Astrocyte (in vitro differentiated cells and primary cell): ENCODE measurements around the gene C1orf159.

Experiments
- EZH2 ChIP-seq: IDR thresholded peaks from 2 replicates; pipeline ENCODE4 v1.6.1; 2012; ENCODE audit warnings: mild to moderate bottlenecking, low read length, inconsistent platforms; ENCODE audit not compliant: insufficient read depth
- TF ChIP-seq, protein P1 (sequence below): IDR thresholded peaks from 2 replicates; pipeline ENCODE4 v1.5.1; 2011; ENCODE audit warnings: low read depth, mild to moderate bottlenecking, inconsistent platforms, low read length, moderate library complexity; ENCODE audit not compliant: insufficient read depth

DNA sequence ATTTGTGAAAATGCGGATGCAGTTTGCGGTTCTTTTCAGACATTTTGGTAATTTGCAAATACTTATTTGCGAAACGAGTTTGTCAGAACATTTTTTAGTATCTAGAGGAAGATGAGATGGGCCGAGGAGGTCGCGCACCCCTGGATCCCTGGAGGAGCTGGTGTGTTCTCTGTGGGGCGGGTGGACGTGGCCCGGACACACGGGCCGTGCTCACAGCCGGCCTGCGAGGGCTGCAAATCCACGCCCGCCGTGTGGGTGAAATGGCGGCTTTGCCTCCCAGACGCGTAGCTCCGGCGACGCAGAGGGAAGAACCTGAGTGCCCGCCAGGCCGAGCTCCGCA is 48.4 kb upstream of the C1orf159 start:
- TF ChIP-seq, protein P1, sequence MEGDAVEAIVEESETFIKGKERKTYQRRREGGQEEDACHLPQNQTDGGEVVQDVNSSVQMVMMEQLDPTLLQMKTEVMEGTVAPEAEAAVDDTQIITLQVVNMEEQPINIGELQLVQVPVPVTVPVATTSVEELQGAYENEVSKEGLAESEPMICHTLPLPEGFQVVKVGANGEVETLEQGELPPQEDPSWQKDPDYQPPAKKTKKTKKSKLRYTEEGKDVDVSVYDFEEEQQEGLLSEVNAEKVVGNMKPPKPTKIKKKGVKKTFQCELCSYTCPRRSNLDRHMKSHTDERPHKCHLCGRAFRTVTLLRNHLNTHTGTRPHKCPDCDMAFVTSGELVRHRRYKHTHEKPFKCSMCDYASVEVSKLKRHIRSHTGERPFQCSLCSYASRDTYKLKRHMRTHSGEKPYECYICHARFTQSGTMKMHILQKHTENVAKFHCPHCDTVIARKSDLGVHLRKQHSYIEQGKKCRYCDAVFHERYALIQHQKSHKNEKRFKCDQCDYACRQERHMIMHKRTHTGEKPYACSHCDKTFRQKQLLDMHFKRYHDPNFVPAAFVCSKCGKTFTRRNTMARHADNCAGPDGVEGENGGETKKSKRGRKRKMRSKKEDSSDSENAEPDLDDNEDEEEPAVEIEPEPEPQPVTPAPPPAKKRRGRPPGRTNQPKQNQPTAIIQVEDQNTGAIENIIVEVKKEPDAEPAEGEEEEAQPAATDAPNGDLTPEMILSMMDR: no peak
- TF ChIP-seq EZH2: no peak
